Kidney capillary endothelial cell (primary cell): ENCODE results near the gene FNDC3B.
A peak's percentile ranks its signal among the peaks of the same experiment; 100 is the strongest.

ENCODE experiments used
- DNase-seq: peaks from one replicate; pipeline ENCODE4 v3.0.0-alpha.2; 2018; ENCODE audit warnings: low spot score

FNDC3B gene

GRCh38 chr3:172119266-172119969, 80.0 kb downstream of the FNDC3B start:
- no peak for DNase-seq

GRCh38 chr3:172120912-172121311, 81.5 kb downstream of the FNDC3B start:
- no peak for DNase-seq

GRCh38 chr3:172121981-172122380, 82.6 kb downstream of the FNDC3B start:
- no peak for DNase-seq

GRCh38 chr3:172124271-172124670, 84.9 kb downstream of the FNDC3B start:
- no peak for DNase-seq

- no peak for DNase-seq
Observed at GRCh38 chr3:172125053-172125452, 85.7 kb downstream of the FNDC3B start.

- DNase-seq: no peak
Observed at GRCh38 chr3:172125963-172126457, 86.6 kb downstream of the FNDC3B start.

- no peak for DNase-seq
Observed at GRCh38 chr3:172126741-172127140, 87.4 kb downstream of the FNDC3B start.

GRCh38 chr3:172127141-172127540, 87.8 kb downstream of the FNDC3B start:
- DNase-seq: no peak

GRCh38 chr3:172127929-172128580, 88.7 kb downstream of the FNDC3B start:
- no peak for DNase-seq

GRCh38 chr3:172128858-172129257, 89.5 kb downstream of the FNDC3B start:
- DNase-seq: no peak

GRCh38 chr3:172129498-172129849, 90.1 kb downstream of the FNDC3B start:
- no peak for DNase-seq

- peak; percentile 93 for DNase-seq
Observed at GRCh38 chr3:172129850-172130716, 90.7 kb downstream of the FNDC3B start.

- no peak for DNase-seq
Observed at GRCh38 chr3:172130717-172131050, 91.3 kb downstream of the FNDC3B start.

GRCh38 chr3:172131746-172132145, 92.4 kb downstream of the FNDC3B start:
- no peak for DNase-seq

GRCh38 chr3:172132159-172132586, 92.8 kb downstream of the FNDC3B start:
- no peak for DNase-seq

GRCh38 chr3:172132721-172133311, 93.4 kb downstream of the FNDC3B start:
- no peak for DNase-seq

GRCh38 chr3:172133838-172134237, 94.5 kb downstream of the FNDC3B start:
- no peak for DNase-seq

GRCh38 chr3:172134352-172134751, 95.0 kb downstream of the FNDC3B start:
- DNase-seq: no peak

GRCh38 chr3:172135185-172135584, 95.8 kb downstream of the FNDC3B start:
- no peak for DNase-seq

- DNase-seq: no peak
Observed at GRCh38 chr3:172135820-172136219, 96.4 kb downstream of the FNDC3B start.

GRCh38 chr3:172136330-172136729, 97.0 kb downstream of the FNDC3B start:
- DNase-seq: no peak
